A549 treated with GW870086 at 1 μM for 4 hours (cell line): Measurements from ENCODE around the gene CARD16. TPM values are rescaled to one million over a fixed set of nuclear protein-coding genes. Genes with fewer than 3 reads are reported as not detected.

Source experiments
- total RNA-seq: library from RNA; stranded (reverse); fragments of 200-300 nt; extraction: Qiagen RNA extraction; gene quantifications from 5 replicates; pipeline ENCODE4 v1.2.3, GENCODE V29; 2022; ENCODE audit warnings: low read depth

The CARD16 gene
- total RNA-seq = not detected in 5 replicates

DNA sequence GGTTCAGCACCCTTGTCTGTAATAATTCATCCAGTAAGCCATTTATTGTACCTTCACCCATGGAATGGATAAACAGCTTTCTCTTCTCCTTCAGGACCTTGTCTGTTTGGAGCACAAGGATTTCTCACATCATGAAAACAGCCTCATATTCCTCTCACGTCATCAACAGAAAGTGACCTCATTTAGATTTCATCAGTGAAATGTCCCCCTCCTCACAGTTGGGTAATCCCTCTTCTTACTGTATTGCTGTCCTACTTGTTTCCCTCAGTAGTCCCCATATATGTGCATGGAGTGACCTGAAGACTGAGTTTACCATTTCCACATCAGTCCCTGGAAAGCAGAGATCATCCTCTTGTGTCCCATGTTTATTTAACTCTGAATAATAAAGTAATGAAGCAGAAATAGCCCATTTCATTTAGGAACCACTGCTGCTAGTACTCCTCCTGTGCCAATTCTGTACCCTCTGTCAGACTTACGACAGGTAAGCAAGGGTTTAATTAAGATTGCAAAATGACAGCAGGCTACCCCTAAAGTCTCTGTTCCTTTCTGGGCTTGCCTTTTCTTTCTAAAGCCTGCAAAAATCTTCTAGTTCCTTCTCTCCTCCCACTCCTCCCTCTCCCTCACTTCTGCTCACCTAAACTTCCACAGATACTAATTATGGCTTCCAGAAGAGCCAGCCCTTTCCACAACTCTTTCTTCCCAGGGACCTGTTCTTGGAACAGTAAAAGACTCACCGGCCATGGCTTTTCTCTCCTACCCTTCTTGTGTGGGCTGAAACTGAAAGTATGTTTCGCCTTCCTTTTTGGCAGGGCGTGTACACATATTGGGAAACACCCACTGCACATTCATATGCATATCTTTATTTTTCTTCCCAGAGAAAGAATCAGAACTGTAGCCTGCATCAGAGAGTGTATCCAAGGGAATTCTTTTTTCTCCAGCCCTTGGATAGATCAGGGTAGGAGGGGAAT is at the start of gene CARD16:
TSS of gene CARD16 (minus strand) at position 779 of the 968 bp plus-strand sequence. CDS start at position 741, 38 bp downstream.

DNA sequence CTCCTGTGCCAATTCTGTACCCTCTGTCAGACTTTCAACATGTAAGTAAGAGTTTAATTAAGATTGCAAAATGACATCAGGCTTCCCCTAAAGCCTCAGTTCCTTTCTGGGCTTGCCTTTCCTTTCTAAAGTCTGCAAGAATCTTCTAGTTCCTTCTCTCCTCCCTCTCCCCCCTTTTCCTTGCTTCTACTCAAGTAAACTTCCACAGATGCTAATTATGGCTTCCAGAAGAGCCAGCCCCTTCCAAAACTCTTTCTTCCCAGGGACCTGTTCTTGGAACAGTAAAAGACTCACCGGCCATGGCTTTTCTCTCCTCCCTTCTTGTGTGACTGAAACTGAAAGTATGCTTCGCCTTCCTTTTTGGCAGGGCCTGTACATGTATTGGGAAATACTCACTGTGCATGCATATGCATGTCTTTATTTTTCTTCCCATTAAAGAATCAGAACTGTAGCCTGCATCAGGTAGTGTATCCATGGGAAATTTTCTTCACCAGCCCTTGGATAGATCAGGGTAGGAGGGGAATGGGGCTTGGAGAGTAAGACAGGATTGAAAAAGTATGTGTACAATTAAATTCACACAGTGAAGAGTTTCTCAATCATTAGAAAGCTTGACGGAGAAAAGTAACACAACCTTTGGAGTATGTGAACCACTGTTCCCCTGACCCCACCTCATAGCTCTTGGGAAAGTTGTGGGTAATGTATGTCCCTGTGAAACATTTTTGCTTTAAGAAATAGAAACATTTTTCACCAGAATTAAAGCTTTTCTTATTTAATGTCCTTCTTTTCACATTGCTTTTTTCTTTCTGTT is 10.1 kb downstream of the CARD16 start, which contains the start of gene CASP1:
TSS of gene CASP1 (minus strand) at position 332 of the 808 bp plus-strand sequence. CDS start at position 301, 31 bp downstream.

DNA sequence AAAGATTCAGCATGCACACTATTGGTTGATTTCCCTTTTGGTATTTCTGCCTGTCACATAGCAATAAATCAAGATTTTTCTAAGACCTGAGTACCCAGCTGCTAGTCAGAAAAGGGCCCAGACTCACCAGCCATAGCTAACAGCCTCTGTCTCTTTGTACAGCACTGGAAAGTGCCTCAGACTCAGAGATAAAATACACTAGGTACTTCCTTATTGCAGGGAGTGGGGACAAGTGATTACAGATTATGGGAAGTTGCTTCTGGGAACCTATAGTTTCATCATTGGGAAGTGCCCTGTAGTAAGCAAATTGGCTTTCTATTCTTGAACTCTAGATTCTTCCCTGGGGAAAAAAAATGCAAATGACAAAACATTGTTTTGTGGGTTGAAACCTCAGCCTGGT is 22.1 kb downstream of the CARD16 start, which contains the start of gene CASP5:
TSS of gene CASP5 (minus strand) at position 166 of the 400 bp plus-strand sequence. CDS start at position 134, 32 bp downstream.

Other genes with a start within 250 kb of the CARD16 start
- not detected in 5 replicates for gene CASP12, start 146.9 kb downstream of the CARD16 start, total RNA-seq
- gene CASP4, start 76.8 kb downstream of the CARD16 start, total RNA-seq = 4.4 to 6.6 TPM (median 5.0 TPM) in 5 replicates
- not detected in 5 replicates for gene CASP5, start 22.2 kb downstream of the CARD16 start, total RNA-seq
- 0.11 to 0.56 TPM (median 0.29 TPM) in 4 of 5 replicates, not detected in the other for gene CASP1, start 10.2 kb downstream of the CARD16 start, total RNA-seq
- gene CARD18, start 94.4 kb upstream of the CARD16 start, total RNA-seq = not detected in 5 replicates